Posterior cingulate gyrus (tissue), 11 donors: Measurements from ENCODE around the gene QARS1.
A peak's percentile ranks its signal among the peaks of the same experiment; 100 is the strongest.

Source experiments
- DNase-seq, 10 donors: peaks; one replicate each; pipeline versions ENCODE4 v3.0.0 to v3.0.0-alpha.2; 2020 to 2021; ENCODE audit warnings: mixed read lengths in 3 of 10
- intact Hi-C: fragments of 100-400 bp; cut with DNase I; formaldehyde crosslinking; loops from one replicate; pipeline ENCODE4 v1.15.1; 2023

QARS1 gene

GRCh38 chr3:49104427-49105291 lies at the start of gene QARS1:
Gene QARS1, minus strand, starts transcription at chr3:49104757. Its CDS starts 24 bp downstream, at chr3:49104733.
- intact Hi-C loops = no loop called here
- peak; percentile 87 to 99 (median 96) for DNase-seq

GRCh38 chr3:49153349-49153912 lies 48.9 kb upstream of the QARS1 start:
- intact Hi-C loops = no loop called here
- DNase-seq = peak in 1 of 10 donors; percentile 23

- no peak for DNase-seq
- intact Hi-C loops = no loop called here
Measured at GRCh38 chr3:49151610-49152009, 47.1 kb upstream of the QARS1 start.

GRCh38 chr3:49148159-49148558 lies 43.6 kb upstream of the QARS1 start:
- intact Hi-C loops = no loop called here
- DNase-seq = no peak

- intact Hi-C loops = no loop called here
Measured at GRCh38 chr3:49140080-49140479, 35.5 kb upstream of the QARS1 start.

GRCh38 chr3:49135499-49135898 lies 30.9 kb upstream of the QARS1 start:
- DNase-seq = peak in 1 of 10 donors; percentile 62
- intact Hi-C loops = no loop called here

More at GRCh38 chr3:49140080-49140479, 35.5 kb upstream of the QARS1 start:
- DNase-seq = peak in 1 of 10 donors; percentile 34

- intact Hi-C loops = no loop called here
Measured at GRCh38 chr3:49134471-49135265, 30.1 kb upstream of the QARS1 start.

GRCh38 chr3:49133226-49133951 lies 28.8 kb upstream of the QARS1 start:
- intact Hi-C loops = loop anchor here (2.0 kb wide), 1 partner anchor 39 kb away; the partner anchor contains the start of gene QRICH1
- DNase-seq = peak; percentile 71 to 97 (median 78)

More at GRCh38 chr3:49134471-49135265, 30.1 kb upstream of the QARS1 start:
- DNase-seq = peak in 1 of 10 donors; percentile 54

- peak; percentile 60 to 94 (median 72) for DNase-seq
- intact Hi-C loops = loop anchor here (2.0 kb wide), 1 partner anchor 38 kb away; the partner anchor contains the start of gene QRICH1
Measured at GRCh38 chr3:49132437-49133225, 28.1 kb upstream of the QARS1 start, which contains the start of gene LAMB2. Gene LAMB2, minus strand, starts transcription at chr3:49133050. Its CDS starts 183 bp downstream, at chr3:49132867.

GRCh38 chr3:49132073-49132436 lies 27.5 kb upstream of the QARS1 start:
- intact Hi-C loops = loop anchor here (2.0 kb wide), 1 partner anchor 37 kb away; the partner anchor contains the start of gene QRICH1
- DNase-seq = no peak

- no peak for DNase-seq
- intact Hi-C loops = no loop called here
Measured at GRCh38 chr3:49131576-49131975, 27.0 kb upstream of the QARS1 start.

- intact Hi-C loops = no loop called here
Measured at GRCh38 chr3:49131040-49131439, 26.5 kb upstream of the QARS1 start.

GRCh38 chr3:49124991-49125670 lies 20.6 kb upstream of the QARS1 start:
- DNase-seq = peak in 8 of 10 donors; percentile 34 to 94 (median 67)
- intact Hi-C loops = loop anchor here (10.0 kb wide), 1 partner anchor 300 kb away; the partner anchor contains the start of genes AMT and NICN1

More at GRCh38 chr3:49131040-49131439, 26.5 kb upstream of the QARS1 start:
- no peak for DNase-seq

- intact Hi-C loops = loop anchor here (10.0 kb wide), 1 partner anchor 301 kb away; the partner anchor contains the start of genes AMT and NICN1
- DNase-seq = no peak
Measured at GRCh38 chr3:49124203-49124602, 19.6 kb upstream of the QARS1 start.

GRCh38 chr3:49123687-49124086 lies 19.1 kb upstream of the QARS1 start:
- no peak for DNase-seq
- intact Hi-C loops = loop anchor here (10.0 kb wide), 1 partner anchor 301 kb away; the partner anchor contains the start of genes AMT and NICN1

- DNase-seq = no peak
- intact Hi-C loops = loop anchor here (10.0 kb wide), 1 partner anchor 302 kb away; the partner anchor contains the start of genes AMT and NICN1
Measured at GRCh38 chr3:49122886-49123545, 18.5 kb upstream of the QARS1 start.

GRCh38 chr3:49122451-49122850 lies 17.9 kb upstream of the QARS1 start:
- intact Hi-C loops = loop anchor here (10.0 kb wide), 1 partner anchor 302 kb away; the partner anchor contains the start of genes AMT and NICN1

More at GRCh38 chr3:49122451-49122850, 17.9 kb upstream of the QARS1 start:
- no peak for DNase-seq
